DOHH2 (cell line): ENCODE results near the gene SCN10A.

Experiments used
- H3F3A ChIP-seq: fragments of 200-600 bp; sonication (generic), shearing (Covaris generic); 2 replicates; pipeline ENCODE4 v1.6.0; 2016; ENCODE audit warnings: antibody characterized with exemption, mild to moderate bottlenecking; ENCODE audit not compliant: control insufficient read depth, insufficient read depth
- H3K27ac ChIP-seq: fragments of 200-600 bp; sonication (generic); 2 replicates; pipeline ENCODE4 v1.5.1; 2014; ENCODE audit warnings: low read depth, mild to moderate bottlenecking, low read length, moderate library complexity
- H3K27me3 ChIP-seq: fragments of 200-600 bp; sonication (generic); 2 replicates; pipeline ENCODE4 v1.6.1; 2014; ENCODE audit warnings: mild to moderate bottlenecking, low read length, mixed read lengths; ENCODE audit not compliant: control insufficient read depth
- H3K36me3 ChIP-seq: fragments of 200-600 bp; sonication (generic); 2 replicates; pipeline ENCODE4 v1.6.1; 2014; ENCODE audit warnings: mild to moderate bottlenecking, low read length, moderate library complexity, mixed read lengths; ENCODE audit not compliant: control insufficient read depth
- H3K4me1 ChIP-seq: fragments of 200-600 bp; sonication (generic); 2 replicates; pipeline ENCODE4 v1.6.1; 2014; ENCODE audit warnings: mild to moderate bottlenecking, low read length, mixed read lengths; ENCODE audit not compliant: control insufficient read depth
- H3K4me2 ChIP-seq: fragments of 200-600 bp; sonication (generic); 2 replicates; pipeline ENCODE4 v1.6.0; 2014; ENCODE audit warnings: mild to moderate bottlenecking, low read length, moderate library complexity
- H3K4me3 ChIP-seq: fragments of 200-600 bp; sonication (generic); 2 replicates; pipeline ENCODE4 v1.5.1; 2014; ENCODE audit warnings: mild to moderate bottlenecking, low read length, mixed read lengths
- H3K79me2 ChIP-seq: fragments of 200-600 bp; sonication (generic); 2 replicates; pipeline ENCODE4 v1.6.1; 2014; ENCODE audit warnings: mild to moderate bottlenecking, low read length, mixed read lengths; ENCODE audit not compliant: control insufficient read depth
- H3K9me2 ChIP-seq: fragments of 200-600 bp; sonication (generic); replicated peaks from 2 replicates; pipeline ENCODE4 v1.6.1; 2014; ENCODE audit warnings: mild to moderate bottlenecking, low read length, mixed read lengths; ENCODE audit not compliant: control insufficient read depth
- H3K9me3 ChIP-seq: fragments of 200-600 bp; sonication (generic); 2 replicates; pipeline ENCODE4 v1.6.1; 2014; ENCODE audit warnings: antibody characterized with exemption, low read length, mixed read lengths; ENCODE audit not compliant: control insufficient read depth, insufficient read depth
- H4K20me1 ChIP-seq: fragments of 200-600 bp; sonication (generic); 2 replicates; pipeline ENCODE4 v1.6.0; 2014; ENCODE audit warnings: low read depth, mild to moderate bottlenecking, antibody characterized with exemption, low read length, moderate library complexity; ENCODE audit not compliant: control insufficient read depth, insufficient read depth
- CTCF ChIP-seq: fragments of 200-600 bp; sonication (generic); IDR thresholded peaks from one replicate; pipeline ENCODE4 v1.5.1; 2014; ENCODE audit warnings: antibody characterized with exemption, mild to moderate bottlenecking, low read depth, low read length; ENCODE audit not compliant: poor library complexity, severe bottlenecking
- EZH2phosphoT487 ChIP-seq: fragments of 200-600 bp; sonication (generic); IDR thresholded peaks from 2 replicates; pipeline ENCODE4 v1.6.1; 2017; ENCODE audit warnings: borderline replicate concordance, mild to moderate bottlenecking, antibody characterized with exemption, low read length, moderate library complexity, mixed read lengths

The SCN10A gene

GRCh38 chr3:38698760-38699159, 117.3 kb downstream of the SCN10A start:
- no peaks in the 10 kb centered on the region for H3K79me2 ChIP-seq
- H3K4me3 ChIP-seq = no peak overlapping the region
- no peaks in the 10 kb centered on the region for H3K27me3 ChIP-seq
- no peak overlapping the region for H3K27ac ChIP-seq
- H3K36me3 ChIP-seq = no peaks in the 10 kb centered on the region
- H3K9me3 ChIP-seq = no peaks in the 10 kb centered on the region
- no peaks in the 10 kb centered on the region for H3F3A ChIP-seq
- no peaks in the 10 kb centered on the region for H4K20me1 ChIP-seq
- H3K4me2 ChIP-seq = no peak overlapping the region
- H3K4me1 ChIP-seq = no peaks in the 10 kb centered on the region
- H3K9me2 ChIP-seq = no peaks in the 10 kb centered on the region; the same call in 1 of the 2 replicates
- TF ChIP-seq EZH2phosphoT487 = no peak
- TF ChIP-seq CTCF = no peak

GRCh38 chr3:38698061-38698460, 118.0 kb downstream of the SCN10A start:
- Histone ChIP-seq H3K36me3 (no peaks in the 10 kb centered on the region), H3K4me3 (no peak overlapping the region), H3K9me3 (no peaks in the 10 kb centered on the region), H3K27ac (no peak overlapping the region), H3K4me2 (no peak overlapping the region), H3K27me3 (no peaks in the 10 kb centered on the region), H3F3A (no peaks in the 10 kb centered on the region), H3K79me2 (no peaks in the 10 kb centered on the region), H3K4me1 (no peaks in the 10 kb centered on the region), H4K20me1 (no peaks in the 10 kb centered on the region), H3K9me2 (no peaks in the 10 kb centered on the region; the same call in 1 of the 2 replicates)
- TF ChIP-seq EZH2phosphoT487 (no peak), CTCF (no peak)

- no peaks in the 10 kb centered on the region for H3K36me3 ChIP-seq
- no peaks in the 10 kb centered on the region for H4K20me1 ChIP-seq
- H3K4me2 ChIP-seq = no peak overlapping the region
- H3K79me2 ChIP-seq = no peaks in the 10 kb centered on the region
- no peak for TF ChIP-seq CTCF
- no peak for TF ChIP-seq EZH2phosphoT487
- H3K27ac ChIP-seq = no peak overlapping the region
- no peaks in the 10 kb centered on the region for H3F3A ChIP-seq
- no peaks in the 10 kb centered on the region for H3K4me1 ChIP-seq
- no peaks in the 10 kb centered on the region for H3K27me3 ChIP-seq
- H3K9me2 ChIP-seq = no peaks in the 10 kb centered on the region
- H3K4me3 ChIP-seq = no peak overlapping the region
- no peaks in the 10 kb centered on the region for H3K9me3 ChIP-seq
These were observed 120.0 kb downstream of the SCN10A start for GRCh38 chr3:38696034-38696433.

- Histone ChIP-seq H3F3A (no peaks in the 10 kb centered on the region), H3K27ac (no peak overlapping the region), H3K4me2 (no peak overlapping the region), H4K20me1 (no peaks in the 10 kb centered on the region), H3K79me2 (no peaks in the 10 kb centered on the region), H3K9me2 (no peaks in the 10 kb centered on the region), H3K4me3 (no peak overlapping the region), H3K4me1 (no peaks in the 10 kb centered on the region), H3K9me3 (no peaks in the 10 kb centered on the region), H3K36me3 (no peaks in the 10 kb centered on the region), H3K27me3 (no peaks in the 10 kb centered on the region)
- no peak for TF ChIP-seq EZH2phosphoT487
- no peak for TF ChIP-seq CTCF
These were observed 125.8 kb downstream of the SCN10A start for GRCh38 chr3:38690185-38690584.
